Stimulated activated CD8-positive, alpha-beta memory T cell treated with anti-CD3 and anti-CD28 coated beads, Interleukin-2, amount 100 ng/mL, for 1 hour (primary cell): ENCODE measurements around the gene SLC1A7.

Source experiments
- DNase-seq, 2 donors: peaks; one replicate each; pipeline ENCODE4 v3.0.0-alpha.2; 2020; ENCODE audit warnings: low read depth in 2 of 2

SLC1A7 gene

DNA sequence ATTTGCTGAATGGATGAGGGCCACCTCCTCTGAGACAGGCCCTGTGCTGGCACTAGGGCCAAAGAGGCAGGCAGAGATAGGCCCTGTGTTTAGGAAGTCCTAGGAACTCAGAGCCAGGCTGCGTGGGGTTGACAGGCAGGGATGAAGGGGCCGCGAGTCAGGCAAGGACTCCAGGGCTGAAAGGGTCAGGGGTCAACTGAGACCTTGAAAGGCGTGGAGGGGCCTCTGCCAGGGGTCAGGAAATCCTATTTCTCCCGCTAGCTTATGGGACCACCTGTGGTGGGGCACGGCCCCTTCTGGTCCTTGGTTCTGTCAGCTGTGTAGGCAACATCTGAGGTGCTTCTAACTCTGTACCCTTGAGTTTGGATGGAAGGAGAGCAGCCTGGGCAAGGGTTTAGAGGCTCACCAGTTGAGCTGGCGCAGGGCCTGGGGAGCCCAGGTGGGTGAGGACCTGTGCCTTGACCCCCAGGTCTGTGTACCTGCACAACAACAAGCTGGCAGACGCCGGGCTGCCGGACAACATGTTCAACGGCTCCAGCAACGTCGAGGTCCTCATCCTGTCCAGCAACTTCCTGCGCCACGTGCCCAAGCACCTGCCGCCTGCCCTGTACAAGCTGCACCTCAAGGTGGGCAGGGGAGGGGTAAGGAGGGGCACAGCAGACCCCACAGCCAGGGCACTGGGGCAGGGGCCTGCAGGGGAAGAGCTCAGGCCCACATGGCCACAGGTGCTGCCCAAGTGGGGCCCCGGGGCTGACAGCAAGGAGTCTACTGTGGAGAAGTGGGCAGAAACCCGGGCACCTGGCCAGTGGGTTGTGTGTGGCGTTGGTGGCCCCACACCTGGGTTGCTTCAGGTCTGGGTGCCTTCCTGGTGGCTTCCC lies 65.5 kb downstream of the SLC1A7 start:
- no peak for DNase-seq

- no peak for DNase-seq
These were observed 66.3 kb downstream of the SLC1A7 start for GRCh38 chr1:53076165-53076564.

DNA sequence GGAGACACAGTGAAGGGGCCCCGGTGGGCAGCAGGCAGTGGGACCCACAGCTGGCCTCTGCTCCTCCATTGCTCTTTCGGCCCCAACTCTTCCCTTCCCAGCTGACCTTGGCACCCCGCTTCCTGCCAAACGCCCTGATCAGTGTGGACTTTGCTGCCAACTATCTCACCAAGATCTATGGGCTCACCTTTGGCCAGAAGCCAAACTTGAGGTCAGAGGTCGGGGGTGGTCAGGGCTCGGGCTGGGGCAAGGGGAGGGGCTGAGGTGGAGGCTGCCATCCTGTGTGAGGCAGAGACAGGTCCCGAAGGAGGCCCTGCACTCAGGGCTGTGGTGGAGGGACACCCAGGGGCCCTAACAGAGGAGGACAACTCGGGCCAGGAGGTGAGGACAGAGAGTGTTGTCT lies 66.7 kb downstream of the SLC1A7 start:
- no peak for DNase-seq

GRCh38 chr1:53075206-53075605 lies 67.2 kb downstream of the SLC1A7 start:
- no peak for DNase-seq

- DNase-seq = no peak
These were observed 67.9 kb downstream of the SLC1A7 start for GRCh38 chr1:53074313-53075154.

DNA sequence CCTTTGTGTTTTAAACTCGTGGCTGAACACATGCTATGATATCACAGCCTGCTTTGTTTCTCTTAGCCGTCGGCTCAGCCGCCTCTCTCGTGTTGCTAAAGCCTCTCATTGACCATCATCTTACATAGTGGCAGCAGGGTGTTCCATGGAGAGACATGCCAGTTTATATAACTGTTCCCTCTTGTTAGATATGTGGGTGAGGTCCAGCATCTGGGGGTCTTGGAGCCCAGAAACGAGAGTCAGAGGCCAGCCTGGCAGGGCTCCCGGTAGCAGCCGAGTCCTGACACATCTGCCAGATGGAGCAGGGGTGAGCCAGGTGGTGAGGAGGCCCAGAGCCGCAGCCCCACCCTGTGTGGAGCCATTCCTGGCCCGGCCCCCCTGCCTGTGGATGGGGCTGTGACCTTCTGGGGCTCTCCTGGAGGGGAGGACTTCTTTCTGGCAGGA lies 68.5 kb downstream of the SLC1A7 start:
- DNase-seq = no peak

DNA sequence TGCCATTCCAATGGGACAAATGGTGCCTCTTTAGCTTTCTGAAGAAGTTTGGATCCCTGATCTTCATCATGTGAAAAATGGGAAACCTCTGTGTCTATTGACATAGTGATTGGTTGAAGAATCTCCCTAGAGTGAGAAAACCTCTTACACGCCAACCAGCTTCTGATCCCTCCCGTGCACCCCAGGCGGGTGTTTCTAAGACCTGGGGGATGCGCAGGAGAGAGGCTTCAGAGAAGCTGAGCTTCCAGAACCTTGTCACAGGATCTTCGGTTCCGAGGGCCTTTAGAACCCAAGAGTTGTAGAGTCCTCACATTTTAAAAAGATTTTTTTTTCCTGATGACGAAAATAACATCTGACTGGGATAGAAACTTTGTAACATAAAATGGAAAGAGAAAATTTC lies 69.2 kb downstream of the SLC1A7 start:
- no peak for DNase-seq

DNA sequence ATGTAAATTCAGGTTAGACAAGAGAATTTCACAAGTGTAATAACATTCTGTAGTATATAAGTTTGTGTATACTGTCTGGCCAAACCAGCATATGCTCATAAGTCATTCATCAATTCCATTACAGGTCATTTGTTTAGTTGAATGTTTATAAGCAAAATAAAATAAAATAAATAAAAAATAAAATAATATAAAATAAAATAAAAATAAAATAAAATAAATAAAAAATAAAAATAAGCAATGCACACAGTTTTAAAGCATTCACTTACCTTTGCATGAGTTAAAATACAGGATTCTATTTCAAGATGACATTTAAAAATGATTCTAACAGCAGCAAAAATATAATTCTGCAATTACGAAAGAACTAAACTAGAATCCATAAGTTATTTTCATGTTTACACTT lies 70.5 kb downstream of the SLC1A7 start:
- no peak for DNase-seq

DNA sequence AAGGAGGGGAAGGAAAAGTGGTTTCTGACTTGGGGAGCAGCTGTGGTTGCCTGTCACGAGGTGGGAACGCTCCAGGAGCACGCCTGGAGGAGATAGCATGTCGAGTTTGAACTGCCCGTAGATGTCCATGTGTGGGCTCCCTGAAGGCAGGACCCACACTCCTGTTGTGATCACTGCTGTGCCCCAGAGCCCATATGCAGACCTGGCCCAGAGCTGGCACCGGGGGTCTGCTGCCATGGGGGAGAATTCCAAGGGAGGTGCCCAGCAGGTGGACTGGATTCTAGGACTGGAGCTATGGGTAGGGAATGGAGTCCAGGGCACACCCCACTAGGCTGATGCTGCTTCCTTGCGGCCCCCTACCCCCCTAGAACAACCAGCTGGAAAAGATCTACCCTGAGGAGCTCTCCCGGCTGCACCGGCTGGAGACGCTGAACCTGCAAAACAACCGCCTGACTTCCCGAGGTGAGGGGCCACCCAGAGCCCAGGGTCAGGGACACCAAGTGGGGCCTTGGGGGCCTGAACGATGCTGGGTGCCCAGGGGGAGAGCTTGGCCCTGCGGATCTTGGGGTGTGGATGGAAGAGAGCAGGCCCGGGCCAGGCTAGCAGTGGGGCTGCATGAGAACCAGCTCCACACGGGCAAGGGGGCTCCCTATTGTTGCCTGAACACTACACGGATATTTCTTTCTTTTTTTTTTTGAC lies 71.1 kb downstream of the SLC1A7 start:
- DNase-seq = no peak

DNA sequence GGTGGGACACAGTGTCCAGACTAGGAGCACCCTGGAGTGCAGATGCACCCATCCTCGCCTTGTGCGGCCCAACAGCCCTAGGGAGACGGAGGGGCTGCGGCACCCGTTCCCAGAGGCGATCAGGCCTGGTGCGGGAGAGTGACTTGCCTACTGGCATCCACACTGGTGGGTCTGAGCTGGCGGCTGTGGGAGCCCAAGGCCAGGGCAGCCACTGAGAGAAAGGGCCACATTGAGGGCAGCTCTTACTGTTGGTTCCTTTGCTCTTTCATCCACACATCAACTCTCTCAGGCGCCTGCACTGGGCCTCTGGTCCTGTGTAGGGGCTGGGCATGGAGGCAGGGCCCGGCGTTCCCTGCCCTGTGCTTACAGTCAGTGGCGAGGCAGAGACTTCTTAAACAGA lies 71.8 kb downstream of the SLC1A7 start:
- DNase-seq = no peak

- no peak for DNase-seq
These were observed 72.6 kb downstream of the SLC1A7 start for GRCh38 chr1:53069663-53070327.

DNA sequence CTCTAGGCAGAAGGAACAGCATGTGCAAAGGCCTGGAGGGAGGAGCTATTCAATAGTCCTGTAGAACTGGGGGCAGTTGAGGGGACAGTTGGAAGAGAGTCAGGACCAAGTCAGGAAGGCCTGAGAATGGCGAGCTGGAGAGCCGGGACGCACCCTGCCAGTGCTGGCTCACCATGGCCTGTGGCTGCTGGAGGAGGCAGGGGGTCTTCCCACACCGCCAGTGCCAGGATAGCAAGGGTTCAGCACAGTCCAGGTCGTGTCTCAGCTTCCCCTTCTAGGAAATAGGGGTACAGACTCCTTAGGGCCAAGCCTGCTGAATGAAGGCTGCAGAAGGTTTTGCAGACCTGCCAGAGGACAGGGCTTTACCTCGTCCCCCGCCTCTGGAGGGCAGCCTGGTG lies 73.2 kb downstream of the SLC1A7 start:
- DNase-seq = no peak

- no peak for DNase-seq
These were observed 73.9 kb downstream of the SLC1A7 start for GRCh38 chr1:53068314-53069099.

DNA sequence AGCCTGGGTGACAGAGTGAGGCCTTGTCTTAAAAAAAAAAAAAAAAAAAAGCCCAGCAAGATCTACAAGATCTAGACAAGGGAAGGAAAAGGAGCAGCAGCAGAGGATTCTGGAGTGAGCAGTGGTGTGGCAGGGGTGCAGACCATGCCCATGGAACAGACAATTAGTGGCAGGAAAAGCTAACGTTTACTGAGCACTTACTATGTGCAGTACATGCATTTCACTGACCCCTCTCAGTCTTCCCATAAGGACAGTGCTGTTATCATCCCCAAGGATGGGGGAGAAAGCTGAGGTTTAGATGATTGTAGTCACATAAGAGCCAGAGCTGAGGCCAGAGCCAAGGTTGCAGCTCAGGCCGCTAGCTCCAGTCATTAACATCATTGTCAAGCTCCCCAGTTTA lies 74.6 kb downstream of the SLC1A7 start:
- no peak for DNase-seq

DNA sequence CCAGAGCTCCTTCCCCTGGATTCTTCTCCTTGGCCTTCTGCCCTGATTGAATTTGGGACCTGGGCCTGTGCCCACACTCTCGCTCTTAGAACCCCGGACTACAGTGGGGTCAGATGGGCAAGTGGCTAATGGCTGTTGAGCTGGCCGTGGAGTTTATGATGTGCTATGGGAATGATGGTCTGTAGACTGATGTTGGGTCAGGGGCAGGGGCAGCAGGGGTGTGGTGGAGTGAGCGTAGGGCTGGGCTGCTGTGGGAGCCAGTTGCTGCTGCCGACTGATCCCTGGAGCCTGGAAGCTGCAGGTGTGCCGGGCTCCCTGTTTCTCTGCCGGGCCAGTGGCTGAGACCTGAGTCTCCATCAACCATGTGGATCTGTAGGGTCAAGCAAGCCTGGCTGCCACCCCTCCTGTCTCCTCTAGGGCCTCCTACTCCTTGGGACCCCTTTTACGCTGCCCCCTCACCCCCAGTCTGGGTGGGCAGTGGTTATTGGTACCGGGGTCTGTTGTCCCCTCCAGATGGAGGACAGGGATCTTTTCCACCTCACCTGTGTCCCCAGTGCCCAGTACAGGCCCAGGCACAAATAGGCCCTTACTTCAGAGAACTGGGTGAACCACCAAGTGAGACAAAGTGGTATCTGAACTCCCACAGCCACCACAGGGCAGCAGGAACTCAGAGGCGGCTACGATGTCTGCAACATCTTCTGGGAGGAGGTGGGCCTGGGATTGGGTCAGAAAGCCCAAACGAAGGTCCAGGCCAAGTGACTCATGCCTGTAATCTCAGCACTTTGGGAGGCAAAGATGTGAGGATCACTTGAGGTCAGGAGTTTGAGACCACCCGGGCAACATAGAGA lies 75.3 kb downstream of the SLC1A7 start:
- no peak for DNase-seq

DNA sequence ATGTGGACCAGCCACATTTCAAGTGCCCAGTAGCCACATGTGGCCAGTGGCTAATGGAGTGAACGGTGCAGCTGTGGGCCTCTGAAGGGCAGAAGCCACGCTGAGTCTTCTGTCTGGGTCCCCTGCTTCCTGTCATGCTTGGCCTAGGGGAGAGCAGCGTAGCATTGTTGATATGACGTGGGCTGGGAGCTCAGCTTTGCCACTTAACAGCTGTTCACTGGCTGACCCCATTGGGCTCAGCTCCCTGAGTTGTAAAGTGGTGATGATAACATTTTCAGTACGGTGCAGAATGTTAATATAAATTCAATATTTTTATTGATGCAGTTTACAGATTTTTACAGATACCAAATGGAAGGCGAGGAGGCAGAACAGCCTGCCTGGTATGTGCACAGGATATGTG lies 76.0 kb downstream of the SLC1A7 start:
- DNase-seq = no peak

GRCh38 chr1:53065391-53065790 lies 77.0 kb downstream of the SLC1A7 start:
- no peak for DNase-seq

DNA sequence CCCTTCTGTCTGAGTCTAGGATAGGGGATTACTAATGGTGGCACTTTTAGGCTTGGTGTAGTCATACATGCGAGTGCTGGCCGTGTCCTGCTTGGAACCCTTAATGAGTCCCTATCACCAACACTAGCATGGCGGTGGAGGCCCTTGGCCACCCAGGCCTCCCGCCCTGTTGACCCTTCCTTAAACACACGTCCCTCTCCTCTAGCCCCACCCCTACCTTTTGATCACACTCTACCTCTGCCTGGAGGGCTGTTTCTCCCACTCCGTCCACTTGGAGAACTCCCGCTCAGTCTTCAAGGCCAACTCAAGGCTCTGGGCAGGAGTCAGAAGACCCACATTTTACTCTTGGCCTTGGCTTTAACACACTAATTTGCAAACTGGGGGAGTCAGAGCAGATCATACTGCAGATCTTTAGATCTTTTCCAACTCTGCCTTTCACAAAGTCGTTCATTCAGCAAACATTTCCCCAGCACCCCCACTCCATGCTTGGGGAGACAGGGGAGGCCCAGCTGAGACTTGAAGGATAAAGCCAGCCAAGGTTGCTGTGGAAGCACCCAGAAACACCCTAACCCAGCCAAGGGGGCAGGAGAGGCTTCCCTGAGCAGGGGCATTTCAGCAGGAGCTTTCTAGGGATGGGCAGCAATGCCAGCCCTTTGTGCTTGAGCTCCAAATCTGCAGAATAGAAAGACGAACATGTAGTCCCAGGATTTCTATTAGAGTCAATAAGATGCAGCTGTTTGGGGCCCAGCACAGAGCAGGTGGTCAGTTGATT lies 78.5 kb downstream of the SLC1A7 start:
- no peak for DNase-seq
